ENCODE data around the gene KPNA1. TPM values are rescaled to one million over a fixed set of nuclear protein-coding genes. Genes with fewer than 3 reads are reported as not detected.

KPNA1 gene
- total and polyA plus RNA-seq, 2 of the 13 experiments (the other 11 are each of a cell fraction or from before 2014, with no cell fraction given): 15.4 to 30.0 TPM

DNA sequence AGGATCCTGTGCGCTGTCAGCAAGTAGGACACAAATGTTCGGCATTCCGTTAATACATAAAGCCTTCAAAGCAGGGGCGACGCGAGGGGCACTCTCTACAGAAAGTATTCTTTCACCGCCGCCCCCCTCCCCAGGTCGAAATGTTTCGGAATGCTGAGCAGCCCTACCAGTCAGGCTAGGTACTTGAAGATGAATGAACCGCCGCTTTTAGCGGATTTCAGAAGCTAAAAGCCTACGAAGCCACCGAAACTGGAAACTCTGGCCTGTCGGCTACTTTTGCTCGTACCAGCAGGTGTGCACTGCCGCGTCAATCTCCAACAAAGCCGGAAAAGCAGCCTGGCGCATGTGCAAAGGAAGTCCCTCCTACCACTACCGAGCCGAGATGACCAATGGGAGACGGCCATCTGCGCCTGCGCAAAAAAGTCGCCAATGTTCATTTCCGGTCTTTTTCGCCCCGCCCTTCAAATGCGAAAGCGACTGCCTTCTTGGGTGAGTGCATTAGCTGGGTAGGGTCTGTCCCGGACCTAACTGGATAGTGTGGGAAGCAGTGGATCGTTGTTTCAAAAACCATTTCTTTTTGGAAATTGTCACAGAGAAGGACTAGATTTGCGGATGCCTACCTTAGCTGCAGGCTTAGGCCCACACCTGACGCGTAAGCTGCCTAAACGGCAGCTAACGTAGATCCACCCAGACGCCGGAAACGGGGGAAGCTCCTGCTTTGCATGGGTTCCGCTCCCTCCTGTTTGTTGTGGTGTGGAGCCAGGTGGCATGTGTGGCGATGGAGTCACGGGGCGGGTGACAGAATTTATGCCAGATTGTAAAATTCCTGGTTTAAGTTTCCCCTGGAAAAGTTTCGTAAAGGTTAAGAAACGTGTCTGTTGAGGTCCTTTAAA lies 98.7 kb downstream of the KPNA1 start, which contains the start of gene WDR5B (continued):
- TF ChIP-seq, protein P1, sequence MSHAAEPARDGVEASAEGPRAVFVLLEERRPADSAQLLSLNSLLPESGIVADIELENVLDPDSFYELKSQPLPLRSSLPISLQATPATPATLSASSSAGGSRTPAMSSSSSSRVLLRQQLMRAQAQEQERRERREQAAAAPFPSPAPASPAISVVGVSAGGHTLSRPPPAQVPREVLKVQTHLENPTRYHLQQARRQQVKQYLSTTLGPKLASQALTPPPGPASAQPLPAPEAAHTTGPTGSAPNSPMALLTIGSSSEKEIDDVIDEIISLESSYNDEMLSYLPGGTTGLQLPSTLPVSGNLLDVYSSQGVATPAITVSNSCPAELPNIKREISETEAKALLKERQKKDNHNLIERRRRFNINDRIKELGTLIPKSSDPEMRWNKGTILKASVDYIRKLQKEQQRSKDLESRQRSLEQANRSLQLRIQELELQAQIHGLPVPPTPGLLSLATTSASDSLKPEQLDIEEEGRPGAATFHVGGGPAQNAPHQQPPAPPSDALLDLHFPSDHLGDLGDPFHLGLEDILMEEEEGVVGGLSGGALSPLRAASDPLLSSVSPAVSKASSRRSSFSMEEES (CRISPR knock-in tag; IDR thresholded peaks at IDR 0.05): peak; percentile 59; the same call in 1 of the 2 replicates
- TF ChIP-seq SP5 (CRISPR knock-in tag; IDR thresholded peaks at IDR 0.05; ENCODE audit: borderline replicate concordance, low read depth) (0 out of 2 replicates have a peak, but pooled peaks have one; percentile 19), HMGA1 (CRISPR knock-in tag; conservative IDR thresholded peaks at IDR 0.05) (no peak), ZKSCAN1 (IDR thresholded peaks at IDR 0.05; ENCODE audit: low read length) (no peak), ELF4 (CRISPR knock-in tag; IDR thresholded peaks at IDR 0.05; ENCODE audit: borderline replicate concordance) (peak; percentile 91), ZNF446 (CRISPR knock-in tag; IDR thresholded peaks at IDR 0.05) (peak; percentile 23; the same call in 1 of the 2 replicates), MAFG (CRISPR knock-in tag; IDR thresholded peaks at IDR 0.05) (no peak), MEIS2 (CRISPR knock-in tag; IDR thresholded peaks at IDR 0.05) (peak; percentile 22; the same call in 1 of the 2 replicates), ZNF451 (CRISPR knock-in tag; IDR thresholded peaks at IDR 0.05) (no peak), PHF8 (CRISPR knock-in tag; IDR thresholded peaks at IDR 0.05) (peak; percentile 97), JUN (CRISPR knock-in tag; IDR thresholded peaks at IDR 0.05) (no peak)
- TF ChIP-seq, protein P2, sequence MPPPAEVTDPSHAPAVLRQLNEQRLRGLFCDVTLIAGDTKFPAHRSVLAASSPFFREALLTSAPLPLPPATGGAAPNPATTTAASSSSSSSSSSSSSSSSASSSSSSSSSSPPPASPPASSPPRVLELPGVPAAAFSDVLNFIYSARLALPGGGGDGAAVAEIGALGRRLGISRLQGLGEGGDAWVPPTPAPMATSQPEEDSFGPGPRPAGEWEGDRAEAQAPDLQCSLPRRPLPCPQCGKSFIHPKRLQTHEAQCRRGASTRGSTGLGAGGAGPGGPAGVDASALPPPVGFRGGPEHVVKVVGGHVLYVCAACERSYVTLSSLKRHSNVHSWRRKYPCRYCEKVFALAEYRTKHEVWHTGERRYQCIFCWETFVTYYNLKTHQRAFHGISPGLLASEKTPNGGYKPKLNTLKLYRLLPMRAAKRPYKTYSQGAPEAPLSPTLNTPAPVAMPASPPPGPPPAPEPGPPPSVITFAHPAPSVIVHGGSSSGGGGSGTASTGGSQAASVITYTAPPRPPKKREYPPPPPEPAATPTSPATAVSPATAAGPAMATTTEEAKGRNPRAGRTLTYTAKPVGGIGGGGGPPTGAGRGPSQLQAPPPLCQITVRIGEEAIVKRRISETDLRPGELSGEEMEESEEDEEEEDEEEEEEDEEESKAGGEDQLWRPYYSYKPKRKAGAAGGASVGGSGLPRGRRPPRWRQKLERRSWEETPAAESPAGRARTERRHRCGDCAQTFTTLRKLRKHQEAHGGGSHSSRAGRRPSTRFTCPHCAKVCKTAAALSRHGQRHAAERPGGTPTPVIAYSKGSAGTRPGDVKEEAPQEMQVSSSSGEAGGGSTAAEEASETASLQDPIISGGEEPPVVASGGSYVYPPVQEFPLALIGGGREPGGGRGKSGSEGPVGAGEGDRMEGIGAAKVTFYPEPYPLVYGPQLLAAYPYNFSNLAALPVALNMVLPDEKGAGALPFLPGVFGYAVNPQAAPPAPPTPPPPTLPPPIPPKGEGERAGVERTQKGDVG (CRISPR knock-in tag; IDR thresholded peaks at IDR 0.05; ENCODE audit: borderline replicate concordance): peak; percentile 63; the same call in 1 of the 2 replicates
- TF ChIP-seq, protein P3, sequence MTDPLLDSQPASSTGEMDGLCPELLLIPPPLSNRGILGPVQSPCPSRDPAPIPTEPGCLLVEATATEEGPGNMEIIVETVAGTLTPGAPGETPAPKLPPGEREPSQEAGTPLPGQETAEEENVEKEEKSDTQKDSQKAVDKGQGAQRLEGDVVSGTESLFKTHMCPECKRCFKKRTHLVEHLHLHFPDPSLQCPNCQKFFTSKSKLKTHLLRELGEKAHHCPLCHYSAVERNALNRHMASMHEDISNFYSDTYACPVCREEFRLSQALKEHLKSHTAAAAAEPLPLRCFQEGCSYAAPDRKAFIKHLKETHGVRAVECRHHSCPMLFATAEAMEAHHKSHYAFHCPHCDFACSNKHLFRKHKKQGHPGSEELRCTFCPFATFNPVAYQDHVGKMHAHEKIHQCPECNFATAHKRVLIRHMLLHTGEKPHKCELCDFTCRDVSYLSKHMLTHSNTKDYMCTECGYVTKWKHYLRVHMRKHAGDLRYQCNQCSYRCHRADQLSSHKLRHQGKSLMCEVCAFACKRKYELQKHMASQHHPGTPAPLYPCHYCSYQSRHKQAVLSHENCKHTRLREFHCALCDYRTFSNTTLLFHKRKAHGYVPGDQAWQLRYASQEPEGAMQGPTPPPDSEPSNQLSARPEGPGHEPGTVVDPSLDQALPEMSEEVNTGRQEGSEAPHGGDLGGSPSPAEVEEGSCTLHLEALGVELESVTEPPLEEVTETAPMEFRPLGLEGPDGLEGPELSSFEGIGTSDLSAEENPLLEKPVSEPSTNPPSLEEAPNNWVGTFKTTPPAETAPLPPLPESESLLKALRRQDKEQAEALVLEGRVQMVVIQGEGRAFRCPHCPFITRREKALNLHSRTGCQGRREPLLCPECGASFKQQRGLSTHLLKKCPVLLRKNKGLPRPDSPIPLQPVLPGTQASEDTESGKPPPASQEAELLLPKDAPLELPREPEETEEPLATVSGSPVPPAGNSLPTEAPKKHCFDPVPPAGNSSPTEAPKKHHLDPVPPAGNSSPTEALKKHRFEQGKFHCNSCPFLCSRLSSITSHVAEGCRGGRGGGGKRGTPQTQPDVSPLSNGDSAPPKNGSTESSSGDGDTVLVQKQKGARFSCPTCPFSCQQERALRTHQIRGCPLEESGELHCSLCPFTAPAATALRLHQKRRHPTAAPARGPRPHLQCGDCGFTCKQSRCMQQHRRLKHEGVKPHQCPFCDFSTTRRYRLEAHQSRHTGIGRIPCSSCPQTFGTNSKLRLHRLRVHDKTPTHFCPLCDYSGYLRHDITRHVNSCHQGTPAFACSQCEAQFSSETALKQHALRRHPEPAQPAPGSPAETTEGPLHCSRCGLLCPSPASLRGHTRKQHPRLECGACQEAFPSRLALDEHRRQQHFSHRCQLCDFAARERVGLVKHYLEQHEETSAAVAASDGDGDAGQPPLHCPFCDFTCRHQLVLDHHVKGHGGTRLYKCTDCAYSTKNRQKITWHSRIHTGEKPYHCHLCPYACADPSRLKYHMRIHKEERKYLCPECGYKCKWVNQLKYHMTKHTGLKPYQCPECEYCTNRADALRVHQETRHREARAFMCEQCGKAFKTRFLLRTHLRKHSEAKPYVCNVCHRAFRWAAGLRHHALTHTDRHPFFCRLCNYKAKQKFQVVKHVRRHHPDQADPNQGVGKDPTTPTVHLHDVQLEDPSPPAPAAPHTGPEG (CRISPR knock-in tag; IDR thresholded peaks at IDR 0.05): 0 out of 2 replicates have a peak, but pooled peaks have one; percentile 6
- TF ChIP-seq, protein P4, sequence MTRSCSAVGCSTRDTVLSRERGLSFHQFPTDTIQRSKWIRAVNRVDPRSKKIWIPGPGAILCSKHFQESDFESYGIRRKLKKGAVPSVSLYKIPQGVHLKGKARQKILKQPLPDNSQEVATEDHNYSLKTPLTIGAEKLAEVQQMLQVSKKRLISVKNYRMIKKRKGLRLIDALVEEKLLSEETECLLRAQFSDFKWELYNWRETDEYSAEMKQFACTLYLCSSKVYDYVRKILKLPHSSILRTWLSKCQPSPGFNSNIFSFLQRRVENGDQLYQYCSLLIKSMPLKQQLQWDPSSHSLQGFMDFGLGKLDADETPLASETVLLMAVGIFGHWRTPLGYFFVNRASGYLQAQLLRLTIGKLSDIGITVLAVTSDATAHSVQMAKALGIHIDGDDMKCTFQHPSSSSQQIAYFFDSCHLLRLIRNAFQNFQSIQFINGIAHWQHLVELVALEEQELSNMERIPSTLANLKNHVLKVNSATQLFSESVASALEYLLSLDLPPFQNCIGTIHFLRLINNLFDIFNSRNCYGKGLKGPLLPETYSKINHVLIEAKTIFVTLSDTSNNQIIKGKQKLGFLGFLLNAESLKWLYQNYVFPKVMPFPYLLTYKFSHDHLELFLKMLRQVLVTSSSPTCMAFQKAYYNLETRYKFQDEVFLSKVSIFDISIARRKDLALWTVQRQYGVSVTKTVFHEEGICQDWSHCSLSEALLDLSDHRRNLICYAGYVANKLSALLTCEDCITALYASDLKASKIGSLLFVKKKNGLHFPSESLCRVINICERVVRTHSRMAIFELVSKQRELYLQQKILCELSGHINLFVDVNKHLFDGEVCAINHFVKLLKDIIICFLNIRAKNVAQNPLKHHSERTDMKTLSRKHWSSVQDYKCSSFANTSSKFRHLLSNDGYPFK (CRISPR knock-in tag; IDR thresholded peaks at IDR 0.05; ENCODE audit: borderline replicate concordance): peak; percentile 81

All from HepG2 (cell line).